Measurements from ENCODE around the gene PODXL2. TPM values are rescaled to one million over a fixed set of nuclear protein-coding genes. Genes with fewer than 3 reads are reported as not detected.
A peak's percentile ranks its signal among the peaks of the same experiment; 100 is the strongest.

The PODXL2 gene
- total RNA-seq, 2 donors from 2014 or later = 12.1 to 19.0 TPM

- TF ChIP-seq, protein P1, sequence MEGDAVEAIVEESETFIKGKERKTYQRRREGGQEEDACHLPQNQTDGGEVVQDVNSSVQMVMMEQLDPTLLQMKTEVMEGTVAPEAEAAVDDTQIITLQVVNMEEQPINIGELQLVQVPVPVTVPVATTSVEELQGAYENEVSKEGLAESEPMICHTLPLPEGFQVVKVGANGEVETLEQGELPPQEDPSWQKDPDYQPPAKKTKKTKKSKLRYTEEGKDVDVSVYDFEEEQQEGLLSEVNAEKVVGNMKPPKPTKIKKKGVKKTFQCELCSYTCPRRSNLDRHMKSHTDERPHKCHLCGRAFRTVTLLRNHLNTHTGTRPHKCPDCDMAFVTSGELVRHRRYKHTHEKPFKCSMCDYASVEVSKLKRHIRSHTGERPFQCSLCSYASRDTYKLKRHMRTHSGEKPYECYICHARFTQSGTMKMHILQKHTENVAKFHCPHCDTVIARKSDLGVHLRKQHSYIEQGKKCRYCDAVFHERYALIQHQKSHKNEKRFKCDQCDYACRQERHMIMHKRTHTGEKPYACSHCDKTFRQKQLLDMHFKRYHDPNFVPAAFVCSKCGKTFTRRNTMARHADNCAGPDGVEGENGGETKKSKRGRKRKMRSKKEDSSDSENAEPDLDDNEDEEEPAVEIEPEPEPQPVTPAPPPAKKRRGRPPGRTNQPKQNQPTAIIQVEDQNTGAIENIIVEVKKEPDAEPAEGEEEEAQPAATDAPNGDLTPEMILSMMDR (IDR thresholded peaks at IDR 0.05) = no peak
- Histone ChIP-seq H3K27me3 (no peaks in the 10 kb centered on the region), H3K9me3 (no peaks in the 10 kb centered on the region), H3K36me3 (no peaks in the 10 kb centered on the region), H3K9ac (ENCODE audit: low read depth in 2 of 2, low read length in 2 of 2) (no peak overlapping the region), H3K4me3 (no peak overlapping the region), H3K27ac (no peak overlapping the region), H3K4me1 (no peaks in the 10 kb centered on the region)
- intact Hi-C loops (cut with DNase I) = no loop called here
- no peak for DNase-seq
Observed at GRCh38 chr3:127628426-127628787, 578 bp upstream of the PODXL2 start.

DNA sequence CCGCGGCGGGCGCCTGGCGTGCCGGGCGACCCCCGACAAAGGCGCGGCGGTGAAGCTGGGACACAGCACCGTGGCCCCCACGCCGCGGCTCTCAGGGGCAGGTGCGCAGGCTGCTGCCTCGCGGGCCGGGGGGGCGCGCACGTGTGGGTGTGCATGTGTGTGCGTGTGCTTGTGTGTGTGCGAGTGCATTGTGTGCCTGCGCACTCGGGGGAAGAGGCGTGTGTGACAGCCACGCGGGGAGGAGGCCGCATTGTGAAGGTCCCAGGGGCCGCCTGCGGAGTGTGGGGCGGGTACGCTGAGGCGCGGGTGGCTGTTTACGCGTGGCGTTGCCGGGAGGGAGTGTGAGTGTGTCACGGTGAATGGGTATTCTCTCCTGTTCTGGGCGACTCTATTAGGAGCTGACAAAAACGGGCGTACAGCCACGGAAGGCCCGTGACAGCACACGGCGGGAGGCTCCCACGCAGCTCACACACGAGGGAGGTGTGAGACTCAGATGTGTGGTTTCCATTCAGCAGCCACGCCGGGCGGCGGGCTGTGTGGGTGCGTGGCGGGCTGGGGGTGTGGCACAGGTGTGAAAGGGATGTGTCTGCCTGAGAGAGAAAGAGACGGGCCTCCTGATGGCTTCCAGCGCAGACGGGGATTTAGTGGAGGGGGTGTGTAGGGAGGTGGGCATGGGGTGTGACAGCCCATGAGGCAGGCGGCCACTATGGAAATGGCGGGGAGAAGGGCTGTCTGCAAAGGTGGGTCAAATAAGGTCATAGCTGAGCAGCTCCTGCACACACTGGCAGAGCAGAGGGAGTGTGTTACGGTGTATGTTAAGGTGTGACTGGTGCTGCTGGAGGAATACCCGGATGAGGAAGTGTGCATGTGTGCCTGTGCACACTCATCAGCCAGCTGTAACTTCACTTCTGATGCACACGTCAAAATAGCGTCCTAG, 750 bp downstream of the PODXL2 start:
- TF ChIP-seq, protein P1 (IDR thresholded peaks at IDR 0.05) = no peak
- Histone ChIP-seq H3K27me3 (no peaks in the 10 kb centered on the region), H3K9ac (ENCODE audit: low read depth in 2 of 2, low read length in 2 of 2) (peak overlapping the region; percentile 57 to 58), H3K36me3 (no peaks in the 10 kb centered on the region), H3K4me1 (no peaks in the 10 kb centered on the region), H3K27ac (no peak overlapping the region), H3K9me3 (no peaks in the 10 kb centered on the region), H3K4me3 (peak overlapping the region; percentile 52)
- peak; percentile 38 for DNase-seq
- intact Hi-C loops (cut with DNase I) = no loop called here

GRCh38 chr3:127630811-127631714, 2.1 kb downstream of the PODXL2 start:
- TF ChIP-seq, protein P1 (IDR thresholded peaks at IDR 0.05) = no peak
- Histone ChIP-seq H3K9me3 (no peaks in the 10 kb centered on the region), H3K27ac (no peak overlapping the region), H3K9ac (ENCODE audit: low read depth in 2 of 2, low read length in 2 of 2) (no peak overlapping the region), H3K36me3 (no peaks in the 10 kb centered on the region), H3K27me3 (no peaks in the 10 kb centered on the region), H3K4me3 (no peak overlapping the region), H3K4me1 (no peaks in the 10 kb centered on the region)
- intact Hi-C loops (cut with DNase I) = no loop called here
- DNase-seq = no peak

GRCh38 chr3:127632035-127632820, 3.2 kb downstream of the PODXL2 start:
- no peaks in the 10 kb centered on the region for H3K9me3 ChIP-seq
- DNase-seq = no peak
- no peaks in the 10 kb centered on the region for H3K27me3 ChIP-seq
- no peaks in the 10 kb centered on the region for H3K36me3 ChIP-seq
- H3K27ac ChIP-seq = no peak overlapping the region
- TF ChIP-seq, protein P1 (IDR thresholded peaks at IDR 0.05) = no peak
- no peak overlapping the region for H3K4me3 ChIP-seq
- intact Hi-C loops (cut with DNase I) = no loop called here
- H3K4me1 ChIP-seq = no peaks in the 10 kb centered on the region
- no peak overlapping the region for H3K9ac ChIP-seq (ENCODE audit: low read depth in 2 of 2, low read length in 2 of 2)

DNA sequence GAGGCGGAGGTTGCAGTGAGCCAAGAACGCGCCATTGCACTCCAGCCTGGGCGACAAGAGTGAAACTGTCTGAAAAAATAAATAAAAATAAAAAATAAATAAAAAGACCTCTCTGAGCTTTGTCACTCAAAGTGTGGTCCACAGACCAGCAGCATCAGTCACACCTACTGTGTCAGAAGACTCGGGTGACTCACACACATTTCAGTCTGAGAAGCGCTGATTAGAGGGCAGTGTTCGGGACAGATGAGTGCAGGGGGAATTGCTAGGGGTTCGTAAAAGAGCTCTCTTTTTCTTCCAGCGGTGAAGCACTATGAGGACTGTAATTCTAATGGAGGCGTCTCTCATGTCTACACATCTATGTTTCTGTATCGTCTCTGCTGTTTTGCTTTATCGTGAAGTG, 5.7 kb downstream of the PODXL2 start:
- intact Hi-C loops (cut with DNase I) = no loop called here
- H3K4me3 ChIP-seq = no peak overlapping the region
- H3K9me3 ChIP-seq = no peaks in the 10 kb centered on the region
- H3K9ac ChIP-seq (ENCODE audit: low read depth in 2 of 2, low read length in 2 of 2) = no peak overlapping the region
- TF ChIP-seq, protein P1 (IDR thresholded peaks at IDR 0.05) = no peak
- no peaks in the 10 kb centered on the region for H3K4me1 ChIP-seq
- no peaks in the 10 kb centered on the region for H3K27me3 ChIP-seq
- H3K36me3 ChIP-seq = no peaks in the 10 kb centered on the region
- H3K27ac ChIP-seq = no peak overlapping the region
- DNase-seq = no peak
